DND-41 (cell line): ENCODE results near the gene HEG1.

ENCODE experiments used
- ATAC-seq: fragments of 200-7000 bp; cut with Tn5 transposase; 3 replicates; pipeline ENCODE4 v1.9.1; 2021; ENCODE audit warnings: low read depth; ENCODE audit not compliant: insufficient read depth
- DNase-seq: peaks from one replicate; pipeline ENCODE4 v3.0.0-alpha.2; 2020
- H2AFZ ChIP-seq: 2 replicates; pipeline ENCODE4 v1.6.0; 2012; ENCODE audit warnings: low read depth, low read length
- H3K27ac ChIP-seq: 2 replicates; pipeline ENCODE4 v1.5.1; 2012; ENCODE audit warnings: low read length, inconsistent platforms
- H3K27me3 ChIP-seq: fragments of 200-600 bp; sonication (generic); 2 replicates; pipeline ENCODE4 v1.6.0; 2012; ENCODE audit warnings: low read length, mild to moderate bottlenecking, inconsistent platforms; ENCODE audit not compliant: insufficient read depth, poor library complexity
- H3K36me3 ChIP-seq: 2 replicates; pipeline ENCODE4 v1.5.1; 2012; ENCODE audit warnings: low read length, inconsistent platforms; ENCODE audit not compliant: insufficient read depth
- H3K4me1 ChIP-seq: 2 replicates; pipeline ENCODE4 v1.5.1; 2012; ENCODE audit warnings: mild to moderate bottlenecking, low read length; ENCODE audit not compliant: insufficient read depth
- H3K4me2 ChIP-seq: 2 replicates; pipeline ENCODE4 v1.6.0; 2012; ENCODE audit warnings: mild to moderate bottlenecking, moderate library complexity, low read length, inconsistent platforms; ENCODE audit not compliant: insufficient read depth
- H3K4me3 ChIP-seq, 2 experiments: fragments of 200-600 bp in 1 of 2; shearing (Covaris generic) in 1 of 2; 2 replicates each; pipeline ENCODE4 v1.5.1; 2012 to 2016; ENCODE audit warnings: inconsistent platforms in 2 of 2, low read length in 2 of 2, mild to moderate bottlenecking in 2 of 2, low read depth in 1 of 2, moderate library complexity in 1 of 2
- H3K79me2 ChIP-seq: 2 replicates; pipeline ENCODE4 v1.6.0; 2012; ENCODE audit warnings: low read length, inconsistent platforms; ENCODE audit not compliant: insufficient read depth
- H3K9ac ChIP-seq: 2 replicates; pipeline ENCODE4 v1.6.0; 2012; ENCODE audit warnings: low read depth, mild to moderate bottlenecking, inconsistent platforms, low read length, moderate library complexity
- H3K9me3 ChIP-seq: 2 replicates; pipeline ENCODE4 v1.5.1; 2012; ENCODE audit warnings: low read length, moderate library complexity, mild to moderate bottlenecking, inconsistent platforms; ENCODE audit not compliant: insufficient read depth, severe bottlenecking
- H4K20me1 ChIP-seq: 2 replicates; pipeline ENCODE4 v1.6.0; 2012; ENCODE audit warnings: low read length; ENCODE audit not compliant: insufficient read depth
- EZH2 ChIP-seq: IDR thresholded peaks from 3 replicates; pipeline ENCODE4 v1.6.1; 2012; ENCODE audit warnings: borderline replicate concordance, low read depth, mild to moderate bottlenecking, moderate library complexity, low read length, inconsistent platforms; ENCODE audit not compliant: severe bottlenecking
- TF ChIP-seq, protein P1 (sequence below): IDR thresholded peaks from 2 replicates; pipeline ENCODE4 v1.5.1; 2012; ENCODE audit warnings: borderline replicate concordance, low read length, moderate library complexity, mild to moderate bottlenecking; ENCODE audit not compliant: poor library complexity, severe bottlenecking; ENCODE audit errors: extremely low read depth

The HEG1 gene

DNA sequence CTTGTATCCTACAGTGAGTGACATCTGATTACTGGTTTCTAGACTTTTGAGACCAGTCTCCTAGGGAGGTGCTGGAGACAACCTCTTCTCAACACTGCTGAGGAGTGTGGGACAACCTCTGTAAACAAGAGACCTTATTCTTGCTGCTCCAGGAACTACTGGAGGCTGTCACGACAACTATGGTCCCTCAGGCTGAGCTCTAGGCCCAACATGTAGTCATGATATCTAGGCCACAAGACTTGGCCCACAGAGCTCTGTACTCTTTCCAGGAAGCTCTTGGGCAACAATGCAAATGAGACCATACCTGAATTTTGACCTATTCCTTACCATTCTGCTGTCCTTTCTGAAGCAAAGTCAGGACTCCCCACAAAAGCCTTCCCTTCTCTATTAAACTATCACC lies 24.3 kb upstream of the HEG1 start:
- no peak for DNase-seq
- Histone ChIP-seq H4K20me1 (no peaks in the 10 kb centered on the region; the same call in 1 of the 2 replicates), H3K36me3 (no peaks in the 10 kb centered on the region), H3K27me3 (peaks cover 12% of the 10 kb centered on the region), H3K27ac (no peak overlapping the region), H3K4me1 (no peaks in the 10 kb centered on the region), H3K9ac (no peak overlapping the region), H3K9me3 (no peaks in the 10 kb centered on the region), H3K4me2 (no peak overlapping the region), H3K4me3 (no peak overlapping the region), H2AFZ (no peak overlapping the region), H3K79me2 (no peaks in the 10 kb centered on the region)
- no peak for TF ChIP-seq EZH2
- no peak for ATAC-seq

DNA sequence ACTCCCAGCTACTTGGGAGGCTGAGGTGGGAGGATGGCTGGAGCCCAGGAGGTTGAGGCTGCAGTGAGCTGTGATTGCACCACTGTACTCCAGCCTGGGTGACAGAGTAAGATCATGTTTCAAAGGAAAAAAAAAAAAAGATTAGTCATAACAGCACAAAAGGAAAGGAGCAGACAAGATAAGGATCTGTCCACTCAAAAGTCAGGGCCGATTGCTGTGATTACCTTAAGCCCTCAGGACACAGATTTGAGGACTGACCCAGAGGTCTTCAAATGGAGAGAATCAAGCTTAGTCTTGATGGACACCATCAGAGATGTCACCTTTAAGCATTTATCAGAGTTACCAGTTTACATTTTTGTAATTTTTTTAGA lies 23.9 kb upstream of the HEG1 start:
- no peak for DNase-seq
- H3K27ac ChIP-seq: no peak overlapping the region
- no peak for TF ChIP-seq EZH2
- TF ChIP-seq, protein P1, sequence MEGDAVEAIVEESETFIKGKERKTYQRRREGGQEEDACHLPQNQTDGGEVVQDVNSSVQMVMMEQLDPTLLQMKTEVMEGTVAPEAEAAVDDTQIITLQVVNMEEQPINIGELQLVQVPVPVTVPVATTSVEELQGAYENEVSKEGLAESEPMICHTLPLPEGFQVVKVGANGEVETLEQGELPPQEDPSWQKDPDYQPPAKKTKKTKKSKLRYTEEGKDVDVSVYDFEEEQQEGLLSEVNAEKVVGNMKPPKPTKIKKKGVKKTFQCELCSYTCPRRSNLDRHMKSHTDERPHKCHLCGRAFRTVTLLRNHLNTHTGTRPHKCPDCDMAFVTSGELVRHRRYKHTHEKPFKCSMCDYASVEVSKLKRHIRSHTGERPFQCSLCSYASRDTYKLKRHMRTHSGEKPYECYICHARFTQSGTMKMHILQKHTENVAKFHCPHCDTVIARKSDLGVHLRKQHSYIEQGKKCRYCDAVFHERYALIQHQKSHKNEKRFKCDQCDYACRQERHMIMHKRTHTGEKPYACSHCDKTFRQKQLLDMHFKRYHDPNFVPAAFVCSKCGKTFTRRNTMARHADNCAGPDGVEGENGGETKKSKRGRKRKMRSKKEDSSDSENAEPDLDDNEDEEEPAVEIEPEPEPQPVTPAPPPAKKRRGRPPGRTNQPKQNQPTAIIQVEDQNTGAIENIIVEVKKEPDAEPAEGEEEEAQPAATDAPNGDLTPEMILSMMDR: no peak

DNA sequence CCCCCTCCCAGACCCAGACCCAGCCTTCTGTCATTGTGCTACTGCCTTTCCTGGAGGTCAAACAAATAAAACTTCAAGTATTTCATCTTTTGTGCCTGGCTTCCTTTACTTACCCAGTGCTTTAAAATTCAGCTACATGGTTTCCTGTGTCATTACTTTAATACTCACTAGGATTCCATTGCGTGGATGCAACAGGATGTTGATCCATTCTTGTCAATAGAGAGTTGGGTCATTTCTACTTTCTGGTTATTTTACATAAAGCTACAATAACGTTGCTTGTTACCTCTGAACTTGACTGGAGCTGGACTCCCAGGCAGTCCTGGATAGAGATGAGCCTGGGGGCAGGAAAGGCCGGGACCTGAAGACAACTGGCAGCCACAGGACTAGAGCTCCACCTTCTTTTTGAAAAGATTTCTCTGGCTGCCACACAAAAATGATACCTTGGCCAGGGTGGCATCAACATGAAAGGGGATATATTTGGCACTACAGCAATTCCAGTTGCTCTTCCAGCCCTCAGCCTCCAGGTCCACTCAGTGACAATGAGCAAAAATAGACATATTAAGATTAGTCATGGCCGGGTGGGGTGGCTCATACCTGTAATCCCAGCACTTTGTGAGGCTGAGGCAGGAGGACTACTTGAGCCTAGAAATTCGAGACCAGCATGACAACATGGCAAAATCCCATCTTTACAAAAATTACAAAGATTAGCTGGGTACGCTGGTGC lies 23.3 kb upstream of the HEG1 start:
- ATAC-seq (no peak), DNase-seq (no peak)
- H3K36me3 ChIP-seq: no peaks in the 10 kb centered on the region
- no peak overlapping the region for H3K9ac ChIP-seq
- H3K27ac ChIP-seq: no peak overlapping the region
- H4K20me1 ChIP-seq: no peaks in the 10 kb centered on the region; the same call in 1 of the 2 replicates
- H2AFZ ChIP-seq: no peak overlapping the region
- no peaks in the 10 kb centered on the region for H3K79me2 ChIP-seq
- TF ChIP-seq, protein P1: no peak
- no peak for TF ChIP-seq EZH2
- H3K27me3 ChIP-seq: peaks cover 5% of the 10 kb centered on the region
- H3K9me3 ChIP-seq: no peaks in the 10 kb centered on the region
- H3K4me3 ChIP-seq: no peak overlapping the region
- H3K4me2 ChIP-seq: no peak overlapping the region
- no peaks in the 10 kb centered on the region for H3K4me1 ChIP-seq

More for the DNA sequence above, 23.9 kb upstream of the HEG1 start:
- Histone ChIP-seq H2AFZ (no peak overlapping the region), H3K9ac (no peak overlapping the region), H3K36me3 (no peaks in the 10 kb centered on the region), H3K9me3 (no peaks in the 10 kb centered on the region), H3K4me2 (no peak overlapping the region), H4K20me1 (no peaks in the 10 kb centered on the region; the same call in 1 of the 2 replicates), H3K27me3 (peaks cover 10% of the 10 kb centered on the region), H3K79me2 (no peaks in the 10 kb centered on the region), H3K4me3 (no peak overlapping the region), H3K4me1 (no peaks in the 10 kb centered on the region)
- no peak for ATAC-seq

DNA sequence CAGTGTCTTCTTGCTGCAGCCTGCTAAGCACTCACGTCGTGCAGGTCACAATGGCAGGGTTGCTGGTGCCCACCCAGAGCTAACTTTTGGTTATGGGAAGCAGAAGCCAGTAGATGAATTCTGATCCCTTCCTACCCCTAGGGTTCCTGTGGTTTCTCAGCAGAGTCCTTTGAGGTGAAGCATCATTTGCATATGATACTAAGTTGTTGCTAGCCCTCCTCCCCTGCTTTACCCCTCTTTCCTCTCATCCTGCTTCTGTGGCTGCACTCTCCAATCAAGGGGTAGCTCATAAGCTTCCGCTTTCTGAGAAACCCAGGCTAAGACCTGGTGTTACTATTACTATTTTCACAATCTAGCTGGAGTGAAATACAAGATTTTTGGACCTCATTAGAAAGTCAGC lies 22.1 kb upstream of the HEG1 start:
- H3K27me3 ChIP-seq: peaks cover 3% of the 10 kb centered on the region
- TF ChIP-seq, protein P1: no peak
- no peak for TF ChIP-seq EZH2
- H3K36me3 ChIP-seq: no peaks in the 10 kb centered on the region
- DNase-seq (no peak), ATAC-seq (no peak)
- H3K27ac ChIP-seq: no peak overlapping the region
- H3K4me3 ChIP-seq: no peak overlapping the region
- no peaks in the 10 kb centered on the region for H3K4me1 ChIP-seq
- no peaks in the 10 kb centered on the region for H3K79me2 ChIP-seq
- H3K9me3 ChIP-seq: no peaks in the 10 kb centered on the region
- no peak overlapping the region for H2AFZ ChIP-seq
- H4K20me1 ChIP-seq: no peaks in the 10 kb centered on the region; the same call in 1 of the 2 replicates
- H3K4me2 ChIP-seq: no peak overlapping the region
- no peak overlapping the region for H3K9ac ChIP-seq
